Nephron (organoid): ENCODE results near the gene TMEM204.

ENCODE experiments used
- H3K27ac Mint-ChIP-seq, 3 experiments: 2 replicates each; pipeline ENCODE4 v1.8.0; 2020; ENCODE audit warnings: mixed read lengths in 3 of 3, mild to moderate bottlenecking in 2 of 3, moderate library complexity in 1 of 3
- H3K27me3 Mint-ChIP-seq: 2 replicates; pipeline ENCODE4 v1.8.0; 2021; ENCODE audit warnings: low read depth, mild to moderate bottlenecking, moderate library complexity, mixed read lengths
- H3K36me3 Mint-ChIP-seq: 2 replicates; pipeline ENCODE4 v1.8.0; 2020; ENCODE audit warnings: low read depth, mixed read lengths
- H3K4me1 Mint-ChIP-seq: 2 replicates; pipeline ENCODE4 v1.8.0; 2020; ENCODE audit warnings: mixed read lengths
- H3K4me3 Mint-ChIP-seq, 3 experiments: 2 replicates each; pipeline ENCODE4 v1.8.0; 2020; ENCODE audit warnings: mild to moderate bottlenecking in 3 of 3, mixed read lengths in 3 of 3, moderate library complexity in 2 of 3
- H3K9me3 Mint-ChIP-seq: 2 replicates; pipeline ENCODE4 v1.8.0; 2020; ENCODE audit warnings: mixed read lengths
- CTCF ChIP-seq, 3 experiments: fragments of 200-600 bp; sonication (generic); IDR thresholded peaks; one replicate each; pipeline ENCODE4 v1.5.0; 2021; ENCODE audit warnings: antibody characterized with exemption in 3 of 3; ENCODE audit not compliant: unreplicated experiment in 3 of 3

TMEM204 gene

GRCh38 chr16:1548727-1549126, 15.3 kb downstream of the TMEM204 start:
- Mint-ChIP-seq H3K4me1 (peaks cover 57% of the 10 kb centered on the region), H3K27me3 (no peaks in the 10 kb centered on the region), H3K27ac (peak overlapping the region; percentile 94 to 98 (median 98)), H3K9me3 (no peaks in the 10 kb centered on the region), H3K36me3 (peaks cover 23% of the 10 kb centered on the region), H3K4me3 (no peak overlapping the region)
- no peak for TF ChIP-seq CTCF (IDR thresholded peaks at IDR 0.05; ENCODE audit: unreplicated experiment in 3 of 3)

- no peak for TF ChIP-seq CTCF (IDR thresholded peaks at IDR 0.05; ENCODE audit: unreplicated experiment in 3 of 3)
- Mint-ChIP-seq H3K9me3 (no peaks in the 10 kb centered on the region), H3K36me3 (peaks cover 22% of the 10 kb centered on the region), H3K27ac (peak overlapping the region; percentile 16 to 98 (median 48)), H3K27me3 (no peaks in the 10 kb centered on the region), H3K4me1 (peaks cover 54% of the 10 kb centered on the region), H3K4me3 (peak overlapping the region in 1 of 3 experiments; percentile 48)
Observed at GRCh38 chr16:1550069-1550468, 16.6 kb downstream of the TMEM204 start.

GRCh38 chr16:1550696-1551095, 17.2 kb downstream of the TMEM204 start:
- no peak for TF ChIP-seq CTCF (IDR thresholded peaks at IDR 0.05; ENCODE audit: unreplicated experiment in 3 of 3)
- H3K4me1 Mint-ChIP-seq, result peaks cover 47% of the 10 kb centered on the region
- H3K4me3 Mint-ChIP-seq, result no peak overlapping the region
- H3K27ac Mint-ChIP-seq, result peak overlapping the region in 1 of 3 experiments; percentile 98
- no peaks in the 10 kb centered on the region for H3K27me3 Mint-ChIP-seq
- H3K9me3 Mint-ChIP-seq, result no peaks in the 10 kb centered on the region
- peaks cover 26% of the 10 kb centered on the region for H3K36me3 Mint-ChIP-seq

GRCh38 chr16:1551166-1551565, 17.7 kb downstream of the TMEM204 start:
- Mint-ChIP-seq H3K9me3 (no peaks in the 10 kb centered on the region), H3K27ac (no peak overlapping the region), H3K4me1 (peaks cover 45% of the 10 kb centered on the region), H3K36me3 (peaks cover 26% of the 10 kb centered on the region), H3K27me3 (no peaks in the 10 kb centered on the region), H3K4me3 (no peak overlapping the region)
- no peak for TF ChIP-seq CTCF (IDR thresholded peaks at IDR 0.05; ENCODE audit: unreplicated experiment in 3 of 3)

- Mint-ChIP-seq H3K36me3 (peaks cover 30% of the 10 kb centered on the region), H3K4me3 (no peak overlapping the region), H3K4me1 (peaks cover 35% of the 10 kb centered on the region), H3K27ac (peak overlapping the region in 1 of 3 experiments; percentile 32), H3K27me3 (no peaks in the 10 kb centered on the region), H3K9me3 (no peaks in the 10 kb centered on the region)
- no peak for TF ChIP-seq CTCF (IDR thresholded peaks at IDR 0.05; ENCODE audit: unreplicated experiment in 3 of 3)
Observed at GRCh38 chr16:1552129-1552528, 18.7 kb downstream of the TMEM204 start.

GRCh38 chr16:1553946-1554825, 20.7 kb downstream of the TMEM204 start:
- H3K4me3 Mint-ChIP-seq, result no peak overlapping the region
- peaks cover 32% of the 10 kb centered on the region for H3K36me3 Mint-ChIP-seq
- no peaks in the 10 kb centered on the region for H3K27me3 Mint-ChIP-seq
- TF ChIP-seq CTCF (IDR thresholded peaks at IDR 0.05; ENCODE audit: unreplicated experiment in 3 of 3), result no peak
- no peaks in the 10 kb centered on the region for H3K9me3 Mint-ChIP-seq
- peaks cover 16% of the 10 kb centered on the region for H3K4me1 Mint-ChIP-seq
- H3K27ac Mint-ChIP-seq, result peak overlapping the region in 1 of 3 experiments; percentile 40
